ENCODE results near the gene POGLUT2. TPM values are rescaled to one million over a fixed set of nuclear protein-coding genes. Genes with fewer than 3 reads are reported as not detected.

POGLUT2 gene
- total RNA-seq, 1 experiment from 2014 or later, result 2.8 TPM

GRCh38 chr13:102800145-102801041 is 1.6 kb upstream of the POGLUT2 start:
- TF ChIP-seq EZH2 (IDR thresholded peaks at IDR 0.05; ENCODE audit: low read depth) (no peak), CTCF (conservative IDR thresholded peaks at IDR 0.05) (peak; percentile 82)
- DNase-seq, result peak; percentile 59 to 81
- no peaks in the 10 kb centered on the region for H4K20me1 ChIP-seq (ENCODE audit: insufficient read depth)
- H3K36me3 ChIP-seq (ENCODE audit: low read depth), result no peaks in the 10 kb centered on the region
- H3K79me2 ChIP-seq (ENCODE audit: low read depth), result peaks cover 7% of the 10 kb centered on the region
- H3K4me2 ChIP-seq, result peak overlapping the region; percentile 93
- H2AFZ ChIP-seq, result peak overlapping the region; percentile 100
- H3K4me1 ChIP-seq (replicated peaks; ENCODE audit: insufficient read depth), result peaks cover 15% of the 10 kb centered on the region; the same call in 1 of the 2 replicates
- CTCF ChIA-PET, result interaction anchor here (0.8 kb wide), 1 partner anchor 8 kb away, joined by 3 read pairs; no protein-coding TSS in a partner anchor
- peak overlapping the region; percentile 87 for H3K4me3 ChIP-seq
- intact Hi-C loops (cut with micrococcal nuclease; ENCODE audit: unreplicated experiment), result loop anchor here (1.0 to 5.0 kb wide), 3 partner anchors 28 to 73 kb away; partner anchors contain the start of gene TEX30
- POLR2A ChIA-PET (ENCODE audit: unreplicated experiment), result interaction anchor here (0.6 kb wide), 2 partner anchors 26 to 169 kb away, joined by 3 to 13 read pairs; no protein-coding TSS in a partner anchor
- H3K9me3 ChIP-seq (ENCODE audit: insufficient read depth, low read depth), result no peaks in the 10 kb centered on the region
- no peaks in the 10 kb centered on the region for H3K9me2 ChIP-seq (ENCODE audit: insufficient read depth)
- H3K27ac ChIP-seq, result no peak overlapping the region
- BruUV-seq (replicated peaks), result no TSS peak
- H3F3A ChIP-seq (ENCODE audit: insufficient read depth, low read depth), result no peaks in the 10 kb centered on the region
- H3K27me3 ChIP-seq (ENCODE audit: insufficient read depth, low read depth), result no peaks in the 10 kb centered on the region

- ChIA-PET POLR2A (ENCODE audit: unreplicated experiment) (interaction anchor here (0.6 kb wide), 1 partner anchor 169 kb away, joined by 3 read pairs; no protein-coding TSS in a partner anchor), CTCF (no interaction called here)
- no TSS peak for BruUV-seq (replicated peaks)
- peak overlapping the region; percentile 100 for H2AFZ ChIP-seq
- no peak for DNase-seq
- peaks cover 15% of the 10 kb centered on the region; the same call in 1 of the 2 replicates for H3K4me1 ChIP-seq (replicated peaks; ENCODE audit: insufficient read depth)
- H3K79me2 ChIP-seq (ENCODE audit: low read depth), result peaks cover 7% of the 10 kb centered on the region
- H3K9me3 ChIP-seq (ENCODE audit: insufficient read depth, low read depth), result no peaks in the 10 kb centered on the region
- no peaks in the 10 kb centered on the region for H3F3A ChIP-seq (ENCODE audit: insufficient read depth, low read depth)
- no peak for TF ChIP-seq CTCF (conservative IDR thresholded peaks at IDR 0.05)
- no peak for TF ChIP-seq EZH2 (IDR thresholded peaks at IDR 0.05; ENCODE audit: low read depth)
- no peaks in the 10 kb centered on the region for H3K9me2 ChIP-seq (ENCODE audit: insufficient read depth)
- H4K20me1 ChIP-seq (ENCODE audit: insufficient read depth), result no peaks in the 10 kb centered on the region
- H3K27me3 ChIP-seq (ENCODE audit: insufficient read depth, low read depth), result no peaks in the 10 kb centered on the region
- no peak overlapping the region for H3K27ac ChIP-seq
- H3K36me3 ChIP-seq (ENCODE audit: low read depth), result no peaks in the 10 kb centered on the region
- intact Hi-C loops (cut with micrococcal nuclease; ENCODE audit: unreplicated experiment), result loop anchor here (1.0 to 5.0 kb wide), 4 partner anchors 27 to 203 kb away; partner anchors contain the start of genes TEX30 and TPP2
- H3K4me2 ChIP-seq, result peak overlapping the region; percentile 93
- peak overlapping the region; percentile 87 for H3K4me3 ChIP-seq
Observed at GRCh38 chr13:102799426-102800144, 809 bp upstream of the POGLUT2 start.

- Histone ChIP-seq H3K4me1 (replicated peaks; ENCODE audit: insufficient read depth) (peaks cover 9% of the 10 kb centered on the region; the same call in 1 of the 2 replicates), H3F3A (ENCODE audit: insufficient read depth, low read depth) (no peaks in the 10 kb centered on the region), H3K4me3 (no peak overlapping the region), H2AFZ (no peak overlapping the region), H3K36me3 (ENCODE audit: low read depth) (no peaks in the 10 kb centered on the region), H3K9me2 (ENCODE audit: insufficient read depth) (no peaks in the 10 kb centered on the region), H3K4me2 (no peak overlapping the region), H3K79me2 (ENCODE audit: low read depth) (no peaks in the 10 kb centered on the region), H4K20me1 (ENCODE audit: insufficient read depth) (no peaks in the 10 kb centered on the region), H3K27me3 (ENCODE audit: insufficient read depth, low read depth) (no peaks in the 10 kb centered on the region), H3K27ac (no peak overlapping the region), H3K9me3 (ENCODE audit: insufficient read depth, low read depth) (no peaks in the 10 kb centered on the region)
- intact Hi-C loops (cut with micrococcal nuclease; ENCODE audit: unreplicated experiment), result no loop called here
- DNase-seq, result no peak
- no TSS peak for BruUV-seq (replicated peaks)
- TF ChIP-seq EZH2 (IDR thresholded peaks at IDR 0.05; ENCODE audit: low read depth) (no peak), CTCF (conservative IDR thresholded peaks at IDR 0.05) (no peak)
- ChIA-PET CTCF (no interaction called here), POLR2A (ENCODE audit: unreplicated experiment) (interaction anchor here (0.7 kb wide), 1 partner anchor 1670 kb away, joined by 5 read pairs; no protein-coding TSS in a partner anchor)
Observed at GRCh38 chr13:102793611-102794355, 5.0 kb downstream of the POGLUT2 start.

Measured in PC-9 (cell line).